ENCODE measurements around the gene LAMB2.

The LAMB2 gene

DNA sequence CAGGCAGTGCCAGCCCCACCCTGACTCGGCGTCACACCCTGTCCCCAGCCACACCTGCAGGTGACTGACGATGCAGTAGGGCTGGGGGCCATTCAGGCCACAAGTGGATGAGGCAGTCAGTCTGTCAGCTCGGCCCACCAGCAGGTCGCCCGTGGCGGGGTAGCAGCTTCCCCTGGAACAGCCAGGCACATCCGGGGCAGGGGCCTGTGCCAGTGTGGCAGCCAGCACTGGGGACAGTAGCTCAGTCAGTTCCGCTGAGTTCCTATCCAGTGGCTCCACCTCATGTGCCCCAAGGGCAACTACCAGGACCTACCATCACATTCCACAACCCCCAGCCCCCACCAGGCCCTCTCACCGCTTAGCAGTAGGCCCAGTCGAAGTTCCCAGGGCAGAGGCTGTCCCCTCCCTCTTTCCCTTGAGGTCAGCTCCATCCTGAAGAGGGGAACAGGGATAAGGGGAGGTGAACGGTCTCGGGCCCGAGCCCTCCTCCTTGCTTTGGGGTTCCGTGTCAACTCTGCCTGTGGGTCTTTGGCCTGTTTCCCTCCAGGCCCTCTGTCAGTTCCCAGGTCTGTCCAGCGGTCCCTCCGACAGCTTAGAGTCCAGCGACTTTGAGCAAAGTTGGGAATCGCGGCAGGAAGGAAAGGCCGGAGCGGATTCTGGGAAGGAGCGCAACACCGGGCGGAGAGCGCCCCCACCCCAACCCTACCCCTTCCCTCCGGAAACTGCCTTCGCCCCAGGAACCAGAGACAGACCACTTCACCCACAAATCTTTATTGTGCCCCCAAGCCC, at the start of gene LAMB2:
TSS of gene LAMB2 (minus strand) at position 614 of the 789 bp plus-strand sequence. CDS start at position 431, 183 bp downstream.
- no peak for DNase-seq

GRCh38 chr3:49181351-49181750, 48.5 kb upstream of the LAMB2 start:
- DNase-seq = no peak

DNA sequence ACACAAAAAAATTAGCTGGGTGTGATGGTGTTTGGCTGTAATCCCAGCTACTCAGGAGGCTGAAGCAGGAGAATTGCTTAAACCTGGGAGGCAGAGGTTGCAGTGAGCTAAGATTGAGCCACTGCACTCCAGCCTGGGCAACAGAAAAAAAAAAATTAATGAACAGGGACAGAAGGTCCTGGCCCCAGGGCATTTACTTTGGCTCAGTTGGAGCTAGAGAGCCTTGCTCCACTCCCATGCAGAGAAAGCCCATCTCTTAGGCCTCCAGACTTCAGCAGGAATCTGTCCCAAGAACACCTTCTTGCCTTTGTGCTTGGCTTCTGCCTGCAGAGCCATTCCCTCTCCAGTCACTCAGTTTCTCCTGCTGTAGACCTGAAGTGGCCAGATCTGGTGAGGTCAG, 47.3 kb upstream of the LAMB2 start:
- DNase-seq = no peak

GRCh38 chr3:49177073-49177472, 44.2 kb upstream of the LAMB2 start:
- DNase-seq = no peak

- DNase-seq = no peak
Measured at GRCh38 chr3:49175530-49175929, 42.7 kb upstream of the LAMB2 start.

GRCh38 chr3:49174397-49174985, 41.6 kb upstream of the LAMB2 start:
- no peak for DNase-seq

DNA sequence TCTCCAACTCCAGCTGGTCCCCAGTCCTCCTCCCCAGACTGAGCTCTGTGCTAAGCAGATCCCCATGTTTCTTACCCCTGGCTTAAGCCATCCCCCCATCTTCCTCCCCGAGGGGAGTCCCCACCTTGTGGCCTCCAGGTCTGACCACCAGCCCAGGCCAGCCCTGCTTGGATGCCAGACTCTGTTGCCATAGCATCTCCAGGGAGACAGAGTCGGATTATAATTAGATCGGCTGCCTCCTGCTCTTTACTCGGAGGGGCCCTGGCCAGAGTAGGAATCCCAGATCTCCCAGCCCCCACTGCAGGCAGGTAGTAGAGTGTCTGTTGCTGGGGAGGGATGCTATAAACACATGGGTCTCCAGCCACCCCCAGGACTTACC, 40.9 kb upstream of the LAMB2 start:
- no peak for DNase-seq

- no peak for DNase-seq
Measured at GRCh38 chr3:49173116-49173791, 40.4 kb upstream of the LAMB2 start.

GRCh38 chr3:49172551-49173041, 39.7 kb upstream of the LAMB2 start:
- DNase-seq = no peak

DNA sequence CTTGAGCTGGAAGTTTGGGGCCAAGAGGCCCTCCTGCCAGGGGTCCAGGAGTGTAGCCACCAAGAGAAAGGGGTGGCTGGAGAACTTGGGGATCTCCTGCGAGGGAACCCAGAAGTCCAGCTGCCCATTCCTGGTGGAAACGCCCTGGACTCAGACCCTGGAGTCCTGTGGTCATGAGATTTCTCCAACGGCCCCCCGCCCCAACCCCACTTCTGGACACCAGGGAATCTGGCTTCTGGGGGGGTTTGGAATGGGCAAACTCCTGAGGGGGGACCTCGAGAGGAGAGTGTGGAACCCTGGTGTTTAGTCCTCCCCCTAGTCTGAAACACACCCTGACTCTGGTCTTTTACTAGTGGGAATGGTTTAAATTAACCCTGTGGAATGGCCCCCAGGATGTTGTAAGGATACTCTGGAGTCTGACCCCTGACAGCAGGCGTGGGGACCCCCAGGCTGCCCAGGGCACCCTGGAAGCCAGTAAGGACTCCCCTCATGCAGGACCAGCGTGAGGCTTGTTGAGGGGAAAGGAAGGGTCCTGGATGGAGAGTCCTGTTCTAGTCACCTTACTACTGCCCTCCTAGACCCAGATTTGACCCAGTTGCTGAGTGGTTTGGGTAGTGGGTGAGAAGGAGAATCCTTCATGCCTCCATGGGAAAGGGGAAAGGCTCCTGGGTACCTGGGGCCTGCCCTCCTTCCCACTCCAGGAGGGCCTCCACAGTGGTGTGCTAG, 39.1 kb upstream of the LAMB2 start:
- no peak for DNase-seq

GRCh38 chr3:49171119-49171774, 38.4 kb upstream of the LAMB2 start, which contains the start of gene KLHDC8B:
KLHDC8B (plus strand) TSS chr3:49171598; CDS start chr3:49172770, 1,172 bp downstream.
- DNase-seq = peak; percentile 45

- no peak for DNase-seq
Measured at GRCh38 chr3:49170744-49171118, 37.9 kb upstream of the LAMB2 start.

DNA sequence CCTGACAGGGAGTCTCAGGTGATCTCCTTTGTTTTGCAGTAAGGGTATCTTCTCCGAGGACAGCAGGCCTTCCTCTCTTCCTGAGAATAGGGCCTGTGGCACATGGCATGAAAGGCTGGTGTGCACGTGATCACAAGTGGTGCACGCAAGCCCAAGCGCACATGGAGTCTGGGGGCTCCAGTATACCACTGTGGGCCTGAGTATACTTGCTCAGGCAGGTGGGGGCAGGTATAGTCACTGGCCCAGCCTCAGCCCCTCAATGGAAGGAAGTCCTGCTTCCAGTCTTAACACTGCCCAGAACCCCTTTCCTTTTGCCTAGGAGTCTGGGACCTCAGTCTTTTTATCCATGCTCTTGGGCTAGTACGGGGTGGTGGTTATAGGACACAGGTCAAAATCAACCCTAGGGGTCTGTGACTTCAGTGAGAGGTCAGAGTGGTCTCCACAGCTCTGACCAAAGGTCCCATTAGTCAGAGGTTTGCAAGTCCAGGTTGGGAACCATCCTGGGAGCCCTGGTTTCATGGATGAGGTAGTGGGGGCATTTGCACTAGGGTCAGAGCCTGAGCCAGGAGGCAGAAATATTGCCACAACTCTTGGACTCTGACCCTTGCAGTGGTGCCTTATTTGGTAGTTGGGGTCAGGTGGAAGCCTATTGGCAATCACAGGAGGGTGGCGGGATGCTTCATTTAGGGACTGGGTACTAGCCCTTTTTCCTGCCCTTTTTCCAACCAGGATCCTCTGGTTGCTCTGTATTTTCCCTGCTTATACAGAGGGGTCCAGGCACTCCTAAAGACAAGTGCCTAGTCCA, 34.1 kb upstream of the LAMB2 start:
- DNase-seq = no peak

DNA sequence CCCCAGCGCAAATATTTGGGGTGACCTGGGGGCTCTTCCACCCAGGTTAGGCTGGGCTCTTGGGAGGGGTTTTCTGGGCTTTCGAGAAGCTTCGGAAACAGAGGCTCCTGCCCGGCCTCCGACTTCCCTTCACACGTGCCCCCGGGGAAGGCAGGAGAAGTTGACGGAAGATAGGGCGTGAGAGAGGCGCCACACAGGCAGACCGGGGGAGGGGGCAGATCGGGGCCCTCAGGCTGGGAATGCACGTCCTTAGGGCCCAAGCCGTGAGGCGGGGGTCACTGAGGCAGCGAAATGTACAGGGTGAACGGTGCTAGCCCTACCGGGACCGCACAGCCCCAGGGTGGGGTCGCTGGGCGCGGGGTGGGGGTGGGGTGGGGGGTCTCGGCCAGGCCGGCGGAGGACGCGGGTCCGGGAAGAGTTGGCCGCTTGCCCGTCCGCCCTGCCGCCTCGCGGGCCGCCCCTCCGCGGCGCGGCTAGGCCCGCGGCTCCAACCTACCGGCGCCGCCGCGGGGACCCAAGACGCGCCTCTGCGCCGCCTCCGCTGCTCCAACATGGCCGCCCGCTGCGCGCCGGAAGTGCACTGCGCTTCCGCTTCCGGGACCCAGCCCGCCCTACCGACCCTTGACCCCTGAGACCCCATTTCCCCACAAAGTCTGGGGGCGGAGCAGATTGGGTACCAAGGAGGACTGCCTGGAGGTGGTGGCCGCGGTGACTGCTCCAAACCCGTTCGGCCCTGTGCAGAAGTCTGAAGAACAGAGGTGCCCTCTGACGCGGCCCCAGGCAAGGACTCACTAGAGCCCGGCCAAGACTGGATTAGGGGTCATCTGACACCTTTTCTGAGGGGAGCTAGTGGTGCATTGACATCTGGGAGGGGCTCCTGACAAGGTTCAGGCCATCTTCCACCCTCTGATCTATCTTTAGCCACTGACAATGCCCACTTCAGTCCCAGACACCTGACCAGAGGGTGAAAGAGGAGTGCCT, 33.2 kb upstream of the LAMB2 start, which contains the start of gene CCDC71:
TSS of gene CCDC71 (minus strand) at position 561 of the 981 bp plus-strand sequence. CDS start 2,123 bp downstream, outside the sequence.
- DNase-seq = peak; percentile 22

GRCh38 chr3:49164983-49165720, 32.3 kb upstream of the LAMB2 start:
- DNase-seq = no peak

- no peak for DNase-seq
Measured at GRCh38 chr3:49163609-49164008, 30.8 kb upstream of the LAMB2 start.

DNA sequence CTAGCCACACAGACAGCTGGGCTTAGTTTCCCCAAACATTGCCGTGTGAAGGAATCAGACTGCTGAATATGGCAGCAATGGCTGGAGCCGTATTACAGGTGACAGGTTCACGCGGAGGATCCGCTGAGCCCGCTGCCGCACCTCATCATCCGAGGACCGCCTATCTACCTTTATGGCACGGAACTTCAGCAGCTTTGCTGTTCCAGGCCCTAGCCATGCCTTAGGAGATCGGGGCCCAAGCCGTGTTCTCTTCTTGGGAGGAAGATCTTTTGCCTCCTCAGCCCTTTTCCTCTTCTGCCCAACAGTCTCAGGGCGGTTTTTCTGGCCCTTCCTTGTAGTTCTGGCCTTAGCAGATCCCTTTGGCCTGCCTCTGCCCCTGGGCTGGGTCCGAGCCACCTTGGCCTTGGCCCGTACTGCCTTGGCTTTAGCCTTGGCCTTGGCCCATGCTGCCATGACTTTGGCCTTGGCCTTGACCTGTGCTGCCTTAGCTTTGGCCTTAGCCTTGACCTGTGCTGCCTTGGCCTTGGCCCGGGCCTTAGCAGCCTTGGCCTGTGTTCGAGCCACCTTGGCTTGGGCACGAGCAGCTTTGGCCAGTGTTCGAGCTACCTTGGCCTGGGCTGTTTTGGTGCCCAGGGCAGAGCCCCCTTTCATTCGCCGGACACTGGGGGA, 30.0 kb upstream of the LAMB2 start:
- no peak for DNase-seq

GRCh38 chr3:49161808-49162530, 29.1 kb upstream of the LAMB2 start:
- DNase-seq = no peak
